ENCODE results near the gene XXYLT1. TPM values are rescaled to one million over a fixed set of nuclear protein-coding genes. Genes with fewer than 3 reads are reported as not detected.

The XXYLT1 gene
- total and polyA plus RNA-seq, 10 of the 15 experiments (the other 5 are each of a cell fraction or from before 2014, with no cell fraction given) = 1.2 to 14.2 (median 9.3) TPM

- CTCF ChIA-PET = interaction anchor here (0.7 to 1.8 kb wide), 15 partner anchors 18 to 479 kb away, joined by 3 to 12 read pairs (median 4); partner anchors contain the start of gene LSG1
- POLR2A ChIA-PET = interaction anchor here (0.6 to 2.2 kb wide), 16 partner anchors 9 to 667 kb away, joined by 3 to 62 read pairs (median 4); partner anchors contain the start of genes LSG1 and XXYLT1
- no peak for TF ChIP-seq STAT3 (IDR thresholded peaks at IDR 0.05; ENCODE audit: low read depth, low read length)
- no peak for TF ChIP-seq ZNF274 (IDR thresholded peaks at IDR 0.05; ENCODE audit: insufficient read depth, insufficient read length)
- TF ChIP-seq IKZF2 (IDR thresholded peaks at IDR 0.05) = peak; percentile 87 to 93
- TF ChIP-seq HDGF (IDR thresholded peaks at IDR 0.05) = peak; percentile 100
- peak; percentile 80 for TF ChIP-seq IRF4 (IDR thresholded peaks at IDR 0.05; ENCODE audit: low read depth, low read length)
- TF ChIP-seq ZNF217 (IDR thresholded peaks at IDR 0.05) = peak; percentile 93
- 0 out of 2 replicates have a peak, but pooled peaks have one; percentile 24 for TF ChIP-seq TCF12 (IDR thresholded peaks at IDR 0.05; ENCODE audit: low read depth, low read length)
- peak; percentile 47 for TF ChIP-seq POLR2A (IDR thresholded peaks at IDR 0.05; ENCODE audit: low read depth, low read length)
- 0 out of 2 replicates have a peak, but pooled peaks have one; percentile 14 for TF ChIP-seq TCF3 (IDR thresholded peaks at IDR 0.05; ENCODE audit: borderline replicate concordance, insufficient read depth, low read depth, low read length)
- no peak for TF ChIP-seq BCL11A (IDR thresholded peaks at IDR 0.05; ENCODE audit: low read depth, low read length)
- TF ChIP-seq POU2F2 (IDR thresholded peaks at IDR 0.05; ENCODE audit: borderline replicate concordance, low read depth, low read length) = peak; percentile 46; the same call in 2 of the 3 replicates
- 0 out of 2 replicates have a peak, but pooled peaks have one; percentile 48 for TF ChIP-seq DPF2 (IDR thresholded peaks at IDR 0.05)
- no peak for TF ChIP-seq ESRRA (IDR thresholded peaks at IDR 0.05; ENCODE audit: low read length)
- TF ChIP-seq E4F1 (IDR thresholded peaks at IDR 0.05; ENCODE audit: borderline replicate concordance, partially characterized antibody) = peak; percentile 44
- TF ChIP-seq BMI1 (IDR thresholded peaks at IDR 0.05; ENCODE audit: borderline replicate concordance) = 0 out of 2 replicates have a peak, but pooled peaks have one; percentile 55
- 0 out of 2 replicates have a peak, but pooled peaks have one; percentile 33 for TF ChIP-seq POLR2AphosphoS2 (IDR thresholded peaks at IDR 0.05; ENCODE audit: low read depth, low read length)
- TF ChIP-seq ZNF687 (IDR thresholded peaks at IDR 0.05) = peak; percentile 72
These were observed 120.5 kb downstream of the XXYLT1 start for GRCh38 chr3:195150181-195151118.

More at GRCh38 chr3:195150181-195151118, 120.5 kb downstream of the XXYLT1 start:
- peak overlapping the region; percentile 93 for H3K4me3 ChIP-seq
- peaks cover 0 to 6% of the 10 kb centered on the region in 2 experiments; a peak in 3 of 4 replicates for H3K36me3 ChIP-seq (ENCODE audit: control insufficient read depth in 2 of 2, insufficient read depth in 2 of 2, low read length in 1 of 2)
- ChIA-PET SMC1A (ENCODE audit: uncharacterized antibody, unreplicated experiment) (interaction anchor here (0.9 to 7.3 kb wide), 17 partner anchors 10 to 478 kb away, joined by 3 to 88 read pairs (median 4); partner anchors contain the start of genes LSG1 and XXYLT1), RAD21 (ENCODE audit: unreplicated experiment) (interaction anchor here (0.7 to 3.2 kb wide), 15 partner anchors 11 to 478 kb away, joined by 3 to 52 read pairs (median 5); partner anchors contain the start of gene LSG1)
- H3K9ac ChIP-seq (ENCODE audit: control insufficient read depth, insufficient read depth, low read length) = peak overlapping the region; percentile 87
- 8% methylated on average over 20 of the region's 20 CpGs for WGBS (ENCODE audit: insufficient coverage, insufficient replicate concordance, low lambda C conversion rate, missing lambda C conversion rate)
- no peaks in the 10 kb centered on the region for H3K27me3 ChIP-seq (replicated peaks in 1 of 2; ENCODE audit: control insufficient read depth in 2 of 2, insufficient read depth in 2 of 2, low read length in 1 of 2)
- H3K79me2 ChIP-seq (ENCODE audit: control insufficient read depth, insufficient read depth, low read length) = peaks cover 41% of the 10 kb centered on the region
- ATAC-seq = peak; percentile 66
- H3K4me2 ChIP-seq (ENCODE audit: control insufficient read depth, insufficient read depth) = peak overlapping the region; percentile 99
- no peaks in the 10 kb centered on the region for H4K20me1 ChIP-seq (ENCODE audit: control insufficient read depth, insufficient read depth)
- peaks cover 49% of the 10 kb centered on the region for H3K4me1 ChIP-seq (ENCODE audit: control insufficient read depth, insufficient read depth, low read length)
- in situ Hi-C loops (cut with MboI) (no loop called here), intact Hi-C loops (cut with micrococcal nuclease; ENCODE audit: unreplicated experiment) (loop anchor here (1.0 kb wide), 1 partner anchor 54 kb away; no protein-coding TSS in a partner anchor)
- no peak for DNase-seq (ENCODE audit: low read depth, low spot score)
- no peak for FAIRE-seq
- H2AFZ ChIP-seq (ENCODE audit: control insufficient read depth, low read depth, low read length) = peak overlapping the region; percentile 31
- TSS peak; percentile 54 for BruUV-seq (replicated peaks)
- H3K9me3 ChIP-seq (replicated peaks; ENCODE audit: control insufficient read depth, insufficient read depth, low read length) = no peaks in the 10 kb centered on the region
- H3K27ac ChIP-seq (ENCODE audit: control insufficient read depth, insufficient read depth) = peak overlapping the region; percentile 91
